ENCODE data around the gene NCKAP5.

DNA sequence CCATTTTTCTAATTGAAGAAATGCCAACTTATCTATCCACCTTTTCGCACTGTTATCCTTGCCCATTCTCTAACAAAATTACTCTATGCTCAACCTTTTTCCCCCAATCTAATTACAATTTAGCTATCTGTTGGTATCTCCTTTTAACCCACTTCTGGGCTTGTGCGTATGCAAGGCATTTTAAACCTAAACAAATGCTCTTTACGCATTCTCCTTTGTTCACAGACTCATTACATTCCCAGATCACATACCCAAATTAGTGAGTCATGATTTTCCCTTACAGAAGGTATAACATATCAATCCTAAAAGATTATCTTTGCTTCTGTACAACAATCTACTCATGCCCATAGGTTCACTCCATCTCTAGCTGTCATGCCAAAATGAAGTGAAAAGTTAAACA lies 826.5 kb downstream of the NCKAP5 start:
- TF ChIP-seq RAD21 (IDR thresholded peaks at IDR 0.05 in 1 of 2, conservative IDR thresholded peaks at IDR 0.05 in 1 of 2; ENCODE audit: low read depth in 2 of 2, low read length in 2 of 2) (no peak), NRF1 (IDR thresholded peaks at IDR 0.05; ENCODE audit: low read depth, low read length) (no peak), BRCA1 (IDR thresholded peaks at IDR 0.05; ENCODE audit: low read depth, low read length) (no peak), CREB1 (IDR thresholded peaks at IDR 0.05) (no peak), PHF8 (conservative IDR thresholded peaks at IDR 0.05; ENCODE audit: low read depth, low read length) (no peak)
